DOHH2 (cell line): Measurements from ENCODE around the gene FAM118B.

Experiments used
- EZH2phosphoT487 ChIP-seq: fragments of 200-600 bp; sonication (generic); IDR thresholded peaks from 2 replicates; pipeline ENCODE4 v1.6.1; 2017; ENCODE audit warnings: borderline replicate concordance, mild to moderate bottlenecking, antibody characterized with exemption, low read length, moderate library complexity, mixed read lengths
- TF ChIP-seq, protein P1 (sequence below): fragments of 200-600 bp; sonication (generic); IDR thresholded peaks from one replicate; pipeline ENCODE4 v1.5.1; 2014; ENCODE audit warnings: antibody characterized with exemption, mild to moderate bottlenecking, low read depth, low read length; ENCODE audit not compliant: poor library complexity, severe bottlenecking

- TF ChIP-seq, protein P1, sequence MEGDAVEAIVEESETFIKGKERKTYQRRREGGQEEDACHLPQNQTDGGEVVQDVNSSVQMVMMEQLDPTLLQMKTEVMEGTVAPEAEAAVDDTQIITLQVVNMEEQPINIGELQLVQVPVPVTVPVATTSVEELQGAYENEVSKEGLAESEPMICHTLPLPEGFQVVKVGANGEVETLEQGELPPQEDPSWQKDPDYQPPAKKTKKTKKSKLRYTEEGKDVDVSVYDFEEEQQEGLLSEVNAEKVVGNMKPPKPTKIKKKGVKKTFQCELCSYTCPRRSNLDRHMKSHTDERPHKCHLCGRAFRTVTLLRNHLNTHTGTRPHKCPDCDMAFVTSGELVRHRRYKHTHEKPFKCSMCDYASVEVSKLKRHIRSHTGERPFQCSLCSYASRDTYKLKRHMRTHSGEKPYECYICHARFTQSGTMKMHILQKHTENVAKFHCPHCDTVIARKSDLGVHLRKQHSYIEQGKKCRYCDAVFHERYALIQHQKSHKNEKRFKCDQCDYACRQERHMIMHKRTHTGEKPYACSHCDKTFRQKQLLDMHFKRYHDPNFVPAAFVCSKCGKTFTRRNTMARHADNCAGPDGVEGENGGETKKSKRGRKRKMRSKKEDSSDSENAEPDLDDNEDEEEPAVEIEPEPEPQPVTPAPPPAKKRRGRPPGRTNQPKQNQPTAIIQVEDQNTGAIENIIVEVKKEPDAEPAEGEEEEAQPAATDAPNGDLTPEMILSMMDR, result no peak
- no peak for TF ChIP-seq EZH2phosphoT487
These were observed 47.8 kb upstream of the FAM118B start for GRCh38 chr11:126163779-126164178.
